Ishikawa (cell line): ENCODE measurements around the gene OR2F2.

Experiments
- CEBPB ChIP-seq: IDR thresholded peaks from 2 replicates; pipeline ENCODE4 v1.6.1; 2012
- CREB1 ChIP-seq: IDR thresholded peaks from 2 replicates; pipeline ENCODE4 v1.6.1; 2012; ENCODE audit warnings: low read depth
- EP300 ChIP-seq: IDR thresholded peaks from 2 replicates; pipeline ENCODE4 v1.6.1; 2012; ENCODE audit warnings: borderline replicate concordance
- FOXM1 ChIP-seq: IDR thresholded peaks from 2 replicates; pipeline ENCODE4 v1.6.1; 2012; ENCODE audit warnings: low read depth, borderline replicate concordance
- MAX ChIP-seq: IDR thresholded peaks from 2 replicates; pipeline ENCODE4 v1.6.1; 2012
- NFIC ChIP-seq: IDR thresholded peaks from 2 replicates; pipeline ENCODE4 v1.6.1; 2012
- RAD21 ChIP-seq: IDR thresholded peaks from 2 replicates; pipeline ENCODE4 v1.6.1; 2012; ENCODE audit warnings: low read depth
- YY1 ChIP-seq: IDR thresholded peaks from 2 replicates; pipeline ENCODE4 v1.6.1; 2012; ENCODE audit warnings: low read depth

DNA sequence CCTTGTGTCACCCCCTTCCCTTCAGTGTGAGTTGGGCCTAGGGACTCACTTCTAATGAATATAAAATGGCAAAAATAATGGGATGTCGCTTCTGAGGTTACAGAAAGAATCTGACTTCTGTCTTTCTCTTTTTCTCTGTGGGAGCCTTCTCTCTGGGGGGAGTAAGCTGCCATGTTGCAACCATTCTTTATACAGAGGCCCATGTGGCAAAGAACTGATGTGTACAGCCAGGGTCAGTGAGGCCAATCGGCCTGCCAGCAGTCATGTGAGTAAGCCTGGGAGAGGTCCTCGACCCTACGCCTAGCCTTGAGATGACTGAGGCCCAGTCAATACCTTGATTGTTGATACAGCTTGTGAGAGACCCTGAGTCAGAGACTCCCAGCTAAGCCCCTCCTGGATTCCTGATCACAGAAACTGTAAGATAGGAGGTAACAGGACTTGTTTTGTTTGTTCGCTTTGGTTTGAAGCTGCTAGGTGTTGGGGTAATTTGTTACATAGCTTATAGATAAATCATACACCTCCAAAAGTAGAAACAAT lies 34.7 kb upstream of the OR2F2 start:
- no peak for TF ChIP-seq YY1
- no peak for TF ChIP-seq NFIC
- no peak for TF ChIP-seq RAD21
- TF ChIP-seq EP300 = no peak
- TF ChIP-seq CEBPB = no peak
- no peak for TF ChIP-seq MAX
- TF ChIP-seq CREB1 = no peak
- no peak for TF ChIP-seq FOXM1
